Suppressor macrophage treated with lipopolysaccharide for 4 hours (primary cell): ENCODE measurements around the gene WNT5B.
"Not testable (repeated sequence)": the region's sequence is repeated elsewhere in the genome, so short reads cannot be mapped to it uniquely, and the experiment has no call there.

Experiments used
- DNase-seq: peaks from one replicate; pipeline ENCODE4 v3.0.0-alpha.2; 2020

WNT5B gene

GRCh38 chr12:1692226-1692625 lies 63.2 kb downstream of the WNT5B start:
- peak; percentile 56 for DNase-seq

DNA sequence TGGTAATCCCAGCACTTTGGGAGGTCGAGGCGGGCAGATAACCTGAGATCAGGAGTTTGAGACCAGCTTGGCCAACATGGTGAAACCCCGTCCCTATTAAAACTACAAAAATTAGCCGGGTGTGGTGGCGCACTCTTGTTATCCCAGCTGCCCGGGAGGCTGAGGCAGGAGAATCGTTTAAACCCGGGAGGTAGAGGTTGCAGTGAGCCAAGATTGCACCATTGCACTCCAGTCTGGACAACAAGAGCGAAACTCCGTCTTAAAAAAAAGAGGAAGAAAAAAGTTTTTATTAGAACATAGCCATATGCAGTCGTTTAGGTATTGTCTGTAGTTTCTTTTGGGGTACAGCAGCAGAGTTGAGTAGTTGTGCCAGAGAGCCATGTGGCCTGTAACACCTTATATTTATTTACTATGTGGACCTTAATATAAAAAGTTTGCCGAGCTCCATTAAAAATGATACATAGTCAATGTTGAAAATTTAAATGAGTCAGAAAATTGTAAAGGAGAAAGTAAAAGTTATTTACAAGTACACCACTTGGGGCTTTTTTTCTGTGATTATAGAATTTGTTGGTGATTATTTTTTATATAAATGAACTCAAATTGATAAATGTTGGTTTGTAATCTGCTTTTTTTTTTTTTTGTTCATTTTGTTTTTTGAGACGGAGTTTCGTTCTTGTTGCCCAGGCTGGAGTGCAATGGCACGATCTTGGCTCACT lies 64.0 kb downstream of the WNT5B start:
- peak; percentile 71 for DNase-seq

DNA sequence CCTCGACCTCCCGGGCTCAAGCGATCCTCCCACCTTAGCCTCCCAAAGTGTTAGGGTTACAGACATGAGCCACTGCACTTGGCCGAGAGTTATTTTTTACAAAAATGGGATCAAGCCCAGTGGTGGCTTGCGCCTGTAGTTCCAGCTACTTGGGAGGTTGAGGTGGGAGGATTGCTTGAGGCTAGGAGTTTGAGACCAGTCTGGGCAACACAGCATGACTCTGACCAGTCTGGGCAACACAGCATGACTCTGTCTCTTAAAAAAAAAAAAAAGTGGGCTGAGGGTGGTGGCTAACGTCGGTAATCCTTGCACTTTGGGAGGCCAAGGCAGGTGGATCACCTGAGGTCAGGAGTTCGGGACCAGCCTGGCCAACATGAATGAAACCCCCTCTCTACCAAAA lies 66.1 kb downstream of the WNT5B start:
- DNase-seq, result not testable (repeated sequence)

GRCh38 chr12:1695886-1696670 lies 67.0 kb downstream of the WNT5B start:
- DNase-seq, result peak; percentile 43

DNA sequence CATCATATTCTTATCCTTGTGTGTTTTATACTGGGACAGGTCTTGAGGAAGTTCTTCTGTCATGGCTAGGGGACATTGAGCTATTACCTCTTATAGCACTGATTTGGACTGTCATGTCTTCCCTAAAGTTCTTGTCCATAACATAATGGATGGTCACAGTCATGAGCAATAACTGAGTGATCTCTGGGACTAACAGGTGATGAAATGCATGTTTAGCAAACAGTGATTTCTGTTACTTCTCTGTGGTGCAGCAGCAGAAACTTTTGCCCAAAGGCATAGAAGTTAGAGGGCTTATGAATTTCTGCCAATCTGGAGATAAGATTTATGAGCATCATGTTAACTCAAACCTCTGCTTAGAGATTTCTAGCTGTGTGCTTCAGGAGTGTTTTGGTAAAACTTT lies 67.8 kb downstream of the WNT5B start:
- no peak for DNase-seq
